GM12878 (cell line): ENCODE measurements around the gene SYT1. TPM values are rescaled to one million over a fixed set of nuclear protein-coding genes. Genes with fewer than 3 reads are reported as not detected.

Experiments
- ATAC-seq: fragments of 200-7000 bp; cut with Tn5 transposase; 3 replicates; pipeline ENCODE4 v1.9.1; 2020; ENCODE audit warnings: mild to moderate bottlenecking, moderate library complexity
- BruUV-seq: library from RNA; stranded (reverse); fragments of 400-500 nt; replicated peaks from 2 replicates; lab custom pipeline; 2021; lab: Mats Ljungman, UMichigan
- CTCF ChIA-PET: fragments of 300-600 bp; sonication (Branson Sonifier 250); formaldehyde crosslinking; extraction: SDS; loops from one replicate; lab custom pipeline; 2021; ENCODE audit warnings: inconsistent platforms; lab: Yijun Ruan, JAX
- POLR2A ChIA-PET: fragments of 350-600 bp; formaldehyde crosslinking; extraction: SDS; loops from one replicate; lab custom pipeline; 2021; ENCODE audit warnings: inconsistent platforms; lab: Charles Lee
- RAD21 ChIA-PET: fragments of 300-600 bp; sonication (Branson Sonifier 250); formaldehyde crosslinking; loops from one replicate; lab custom pipeline; 2023; ENCODE audit warnings: antibody characterized with exemption; ENCODE audit not compliant: unreplicated experiment; lab: Charles Lee
- SMC1A ChIA-PET: fragments of 300-600 bp; sonication (Branson Sonifier 250); formaldehyde crosslinking; loops from one replicate; lab custom pipeline; 2023; ENCODE audit not compliant: unreplicated experiment, uncharacterized antibody; lab: Charles Lee
- DNase-seq: peaks from one replicate; pipeline ENCODE4 v3.0.0-alpha.2; 2011; ENCODE audit warnings: low read depth, low spot score
- FAIRE-seq: peaks from 3 replicates; lab custom pipeline; 2011; peaks lifted over from hg19 to GRCh38; lab: Jason Lieb, UNC
- H2AFZ ChIP-seq: 2 replicates; pipeline ENCODE4 v1.6.0; 2011; ENCODE audit warnings: low read depth, low read length, control low read depth; ENCODE audit not compliant: control insufficient read depth
- H3K27ac ChIP-seq: 2 replicates; pipeline ENCODE4 v1.5.1; 2011; ENCODE audit warnings: control low read depth; ENCODE audit not compliant: control insufficient read depth, insufficient read depth
- H3K27me3 ChIP-seq, 2 experiments: replicated peaks in 1 of 2; 2 replicates each; pipeline versions ENCODE4 v1.6.0 to v1.6.1; 2011; ENCODE audit warnings: low read length in 1 of 2; ENCODE audit not compliant: control insufficient read depth in 2 of 2, insufficient read depth in 2 of 2
- H3K36me3 ChIP-seq, 2 experiments: 2 replicates each; pipeline ENCODE4 v1.5.1; 2011; ENCODE audit warnings: low read length in 1 of 2; ENCODE audit not compliant: control insufficient read depth in 2 of 2, insufficient read depth in 2 of 2
- H3K4me1 ChIP-seq: 2 replicates; pipeline ENCODE4 v1.6.1; 2011; ENCODE audit warnings: mild to moderate bottlenecking, low read length, moderate library complexity, mixed read lengths; ENCODE audit not compliant: control insufficient read depth, insufficient read depth
- H3K4me2 ChIP-seq: 2 replicates; pipeline ENCODE4 v1.6.0; 2011; ENCODE audit warnings: control low read depth; ENCODE audit not compliant: control insufficient read depth, insufficient read depth
- H3K4me3 ChIP-seq: fragments of 200-600 bp; sonication (generic); 2 replicates; pipeline ENCODE4 v1.5.1; 2016
- H3K79me2 ChIP-seq: 2 replicates; pipeline ENCODE4 v1.6.0; 2011; ENCODE audit warnings: low read length; ENCODE audit not compliant: control insufficient read depth, insufficient read depth
- H3K9ac ChIP-seq: 2 replicates; pipeline ENCODE4 v1.8.0; 2011; ENCODE audit warnings: low read length, control low read depth, mixed read lengths; ENCODE audit not compliant: control insufficient read depth, insufficient read depth
- H3K9me3 ChIP-seq: replicated peaks from 3 replicates; pipeline ENCODE4 v1.5.1; 2011; ENCODE audit warnings: mild to moderate bottlenecking, low read length; ENCODE audit not compliant: control insufficient read depth, insufficient read depth
- H4K20me1 ChIP-seq: 2 replicates; pipeline ENCODE4 v1.6.0; 2011; ENCODE audit not compliant: control insufficient read depth, insufficient read depth
- BHLHE40 ChIP-seq, 2 experiments: fragments of 450-650 bp in 1 of 2; IDR thresholded peaks; 2 replicates each; pipeline ENCODE4 v1.6.1; 2011 to 2017; ENCODE audit warnings: low read depth in 2 of 2, borderline replicate concordance in 1 of 2, improper control_type of control experiment in 1 of 2, low read length in 1 of 2, mild to moderate bottlenecking in 1 of 2
- CBX3 ChIP-seq: fragments of 200-600 bp; sonication (generic); IDR thresholded peaks from 2 replicates; pipeline ENCODE4 v1.6.1; 2016; ENCODE audit warnings: low read depth, borderline replicate concordance
- FOS ChIP-seq: IDR thresholded peaks from 3 replicates; pipeline ENCODE4 v1.6.1; 2011; ENCODE audit warnings: borderline replicate concordance; ENCODE audit not compliant: insufficient read length; ENCODE audit errors: extremely low read depth
- GABPA ChIP-seq: IDR thresholded peaks from 2 replicates; pipeline ENCODE4 v1.6.1; 2014; ENCODE audit warnings: antibody characterized with exemption, low read depth, mild to moderate bottlenecking, inconsistent platforms
- HCFC1 ChIP-seq: fragments of 150-350 bp; IDR thresholded peaks from 2 replicates; pipeline ENCODE4 v1.6.1; 2014; ENCODE audit warnings: low read length
- KDM1A ChIP-seq: fragments of 200-600 bp; sonication (generic); IDR thresholded peaks from 2 replicates; pipeline ENCODE4 v1.6.1; 2016; ENCODE audit warnings: borderline replicate concordance
- NBN ChIP-seq: fragments of 450-650 bp; IDR thresholded peaks from 2 replicates; pipeline ENCODE4 v1.6.1; 2016
- NFYA ChIP-seq: IDR thresholded peaks from 2 replicates; pipeline ENCODE4 v1.6.1; 2011; ENCODE audit warnings: low read depth, mild to moderate bottlenecking, low read length, improper control_type of control experiment, borderline replicate concordance
- NR2C2 ChIP-seq: IDR thresholded peaks from 2 replicates; pipeline ENCODE4 v1.6.1; 2011; ENCODE audit warnings: borderline replicate concordance, low read depth; ENCODE audit not compliant: control insufficient read depth, insufficient read length
- SMARCA5 ChIP-seq: fragments of 450-650 bp; IDR thresholded peaks from 2 replicates; pipeline ENCODE4 v1.6.1; 2017; ENCODE audit warnings: mild to moderate bottlenecking
- SMC3 ChIP-seq: IDR thresholded peaks from 2 replicates; pipeline ENCODE4 v1.6.1; 2011; ENCODE audit warnings: low read length, improper control_type of control experiment, borderline replicate concordance
- SREBF1 ChIP-seq: IDR thresholded peaks from 2 replicates; pipeline ENCODE4 v1.6.1; 2012; ENCODE audit warnings: mild to moderate bottlenecking, low read length
- STAT1 ChIP-seq: fragments of 450-650 bp; conservative IDR thresholded peaks from 2 replicates; pipeline ENCODE4 v1.6.1; 2014; ENCODE audit warnings: antibody characterized with exemption, mild to moderate bottlenecking
- TCF7 ChIP-seq: IDR thresholded peaks from 2 replicates; pipeline ENCODE4 v1.6.1; 2014; ENCODE audit warnings: antibody characterized with exemption, borderline replicate concordance
- ZNF207 ChIP-seq: fragments of 450-650 bp; IDR thresholded peaks from 2 replicates; pipeline ENCODE4 v1.6.1; 2014; ENCODE audit warnings: antibody characterized with exemption, mild to moderate bottlenecking, borderline replicate concordance
- WGBS: methylation state at CpG from one replicate; pipeline ENCODE4 v1.1.6; 2016; ENCODE audit warnings: low lambda C conversion rate; ENCODE audit not compliant: insufficient replicate concordance, insufficient coverage; ENCODE audit errors: missing lambda C conversion rate; 5-methylcytosine and 5-hydroxymethylcytosine counted together
- in situ Hi-C: fragments of 300-500 bp; cut with MboI; formaldehyde crosslinking; loops from 9 replicates; pipeline ENCODE4 v1.14.3; 2018; ENCODE audit warnings: mixed read lengths
- intact Hi-C: fragments of 100-400 bp; cut with micrococcal nuclease; formaldehyde crosslinking; loops from one replicate; pipeline ENCODE4 v1.14.2; 2022; ENCODE audit not compliant: unreplicated experiment
- polyA plus RNA-seq, 11 experiments: library from polyadenylated mRNA; depleted of rRNA in 4 of 11; unstranded in 6 of 11; stranded (reverse) in 5 of 11; fragments of >200 nt; fragmentation: Nextera tagmentation in 4 of 11; fragmentation: Illumina TruSeq in 1 of 11; extraction: Ambion mirVana in 4 of 11; extraction: Trizol in 1 of 11; gene quantifications; 1 replicate in 1 of 11; 2 replicates in 10 of 11; pipeline versions ENCODE4 v1.2.1 to v1.2.3, GENCODE V29; 2011 to 2016; ENCODE audit warnings: inconsistent platforms in 2 of 11, missing spikeins in 2 of 11, low read depth in 1 of 11
- total RNA-seq, 4 experiments: library from RNA; depleted of rRNA in 3 of 4; stranded (reverse); fragments of >200 nt in 3 of 4; fragmentation: Illumina TruSeq in 1 of 4; extraction: Trizol in 1 of 4; gene quantifications; 2 replicates each; pipeline versions ENCODE4 v1.2.1 to v1.2.3, GENCODE V29; 2013 to 2021
- TF ChIP-seq, protein P1 (sequence below): fragments of 450-650 bp; IDR thresholded peaks from 2 replicates; pipeline ENCODE4 v1.6.1; 2016; ENCODE audit warnings: mild to moderate bottlenecking
- TF ChIP-seq, protein P2 (sequence below): fragments of 450-650 bp; conservative IDR thresholded peaks from 2 replicates; pipeline ENCODE4 v1.6.1; 2017; ENCODE audit warnings: mild to moderate bottlenecking, moderate library complexity
- TF ChIP-seq, protein P3 (sequence below): fragments of 450-650 bp; IDR thresholded peaks from 2 replicates; pipeline ENCODE4 v1.6.1; 2016; ENCODE audit warnings: mild to moderate bottlenecking

The SYT1 gene
- total and polyA plus RNA-seq, 10 of the 15 experiments (the other 5 are each of a cell fraction or from before 2014, with no cell fraction given) = 0.10 to 0.28 TPM; not detected in 8

DNA sequence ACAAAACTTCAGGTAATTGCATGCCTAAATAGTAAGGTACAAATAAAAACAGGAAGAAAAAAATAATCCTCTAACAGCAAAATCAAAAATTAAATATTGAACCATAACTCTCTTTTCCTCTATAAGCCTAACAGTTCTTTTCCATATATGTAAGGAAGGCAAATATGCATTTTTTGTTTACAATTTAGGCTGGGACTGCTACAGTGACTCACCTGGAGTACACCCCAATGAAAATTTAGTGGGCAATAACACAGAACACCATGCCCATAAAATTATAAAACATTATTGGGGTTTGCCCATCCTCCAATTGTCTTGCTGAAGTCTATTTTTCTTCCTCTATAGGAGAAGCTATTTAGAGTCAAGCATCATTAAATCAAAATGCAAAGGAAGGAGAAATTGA lies 549.2 kb downstream of the SYT1 start (continued):
- TF ChIP-seq SREBF1 (no peak), BHLHE40 (IDR thresholded peaks at IDR 0.05; ENCODE audit: borderline replicate concordance in 1 of 2, low read depth in 2 of 2, low read length in 1 of 2) (no peak), HCFC1 (no peak), TCF7 (no peak), STAT1 (no peak)
- TF ChIP-seq, protein P1, sequence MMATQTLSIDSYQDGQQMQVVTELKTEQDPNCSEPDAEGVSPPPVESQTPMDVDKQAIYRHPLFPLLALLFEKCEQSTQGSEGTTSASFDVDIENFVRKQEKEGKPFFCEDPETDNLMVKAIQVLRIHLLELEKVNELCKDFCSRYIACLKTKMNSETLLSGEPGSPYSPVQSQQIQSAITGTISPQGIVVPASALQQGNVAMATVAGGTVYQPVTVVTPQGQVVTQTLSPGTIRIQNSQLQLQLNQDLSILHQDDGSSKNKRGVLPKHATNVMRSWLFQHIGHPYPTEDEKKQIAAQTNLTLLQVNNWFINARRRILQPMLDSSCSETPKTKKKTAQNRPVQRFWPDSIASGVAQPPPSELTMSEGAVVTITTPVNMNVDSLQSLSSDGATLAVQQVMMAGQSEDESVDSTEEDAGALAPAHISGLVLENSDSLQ = no peak
- TF ChIP-seq, protein P2, sequence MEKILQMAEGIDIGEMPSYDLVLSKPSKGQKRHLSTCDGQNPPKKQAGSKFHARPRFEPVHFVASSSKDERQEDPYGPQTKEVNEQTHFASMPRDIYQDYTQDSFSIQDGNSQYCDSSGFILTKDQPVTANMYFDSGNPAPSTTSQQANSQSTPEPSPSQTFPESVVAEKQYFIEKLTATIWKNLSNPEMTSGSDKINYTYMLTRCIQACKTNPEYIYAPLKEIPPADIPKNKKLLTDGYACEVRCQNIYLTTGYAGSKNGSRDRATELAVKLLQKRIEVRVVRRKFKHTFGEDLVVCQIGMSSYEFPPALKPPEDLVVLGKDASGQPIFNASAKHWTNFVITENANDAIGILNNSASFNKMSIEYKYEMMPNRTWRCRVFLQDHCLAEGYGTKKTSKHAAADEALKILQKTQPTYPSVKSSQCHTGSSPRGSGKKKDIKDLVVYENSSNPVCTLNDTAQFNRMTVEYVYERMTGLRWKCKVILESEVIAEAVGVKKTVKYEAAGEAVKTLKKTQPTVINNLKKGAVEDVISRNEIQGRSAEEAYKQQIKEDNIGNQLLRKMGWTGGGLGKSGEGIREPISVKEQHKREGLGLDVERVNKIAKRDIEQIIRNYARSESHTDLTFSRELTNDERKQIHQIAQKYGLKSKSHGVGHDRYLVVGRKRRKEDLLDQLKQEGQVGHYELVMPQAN = no peak
- TF ChIP-seq, all 136 proteins: peak for 0

DNA sequence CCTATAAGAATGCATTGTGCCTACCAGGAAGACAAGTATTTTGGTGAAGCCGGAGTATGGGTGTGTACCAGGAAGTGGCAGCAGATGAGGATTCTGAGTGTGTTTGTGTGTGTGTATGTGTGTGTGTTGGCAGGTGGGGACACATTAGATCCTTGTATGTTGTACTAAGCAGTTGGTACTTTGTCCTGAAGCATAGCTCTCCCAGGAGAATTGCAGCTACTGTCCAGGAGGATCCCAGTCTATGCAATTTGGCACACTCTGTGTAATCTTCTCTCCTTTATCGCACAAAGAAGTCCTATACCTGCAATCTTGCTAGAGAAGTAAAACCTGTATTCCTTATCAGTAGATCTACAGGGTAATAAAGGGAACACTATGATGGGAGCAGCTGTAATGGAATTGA lies 549.7 kb downstream of the SYT1 start:
- no peaks in the 10 kb centered on the region for H3K79me2 ChIP-seq
- H3K27me3 ChIP-seq = no peaks in the 10 kb centered on the region
- no peaks in the 10 kb centered on the region for H3K9me3 ChIP-seq
- no peak overlapping the region for H2AFZ ChIP-seq
- no peak overlapping the region for H3K4me2 ChIP-seq
- ChIA-PET SMC1A (no interaction called here), POLR2A (no interaction called here), CTCF (no interaction called here), RAD21 (no interaction called here)
- H3K4me1 ChIP-seq = no peaks in the 10 kb centered on the region
- no peak for ATAC-seq
- FAIRE-seq = no peak
- no peak overlapping the region for H3K27ac ChIP-seq
- DNase-seq = no peak
- H3K36me3 ChIP-seq = no peaks in the 10 kb centered on the region
- WGBS = 90% methylated on average over 2 of the region's 2 CpGs
- intact Hi-C loops (no loop called here), in situ Hi-C loops (no loop called here)
- no peak overlapping the region for H3K9ac ChIP-seq
- no peaks in the 10 kb centered on the region for H4K20me1 ChIP-seq
- H3K4me3 ChIP-seq = no peak overlapping the region
- TF ChIP-seq SMARCA5 (no peak), ZNF207 (no peak), GABPA (no peak), NR2C2 (no peak), NBN (no peak), CBX3 (no peak), FOS (no peak), KDM1A (no peak), NFYA (no peak), SMC3 (no peak), SREBF1 (no peak)
- TF ChIP-seq, protein P3, sequence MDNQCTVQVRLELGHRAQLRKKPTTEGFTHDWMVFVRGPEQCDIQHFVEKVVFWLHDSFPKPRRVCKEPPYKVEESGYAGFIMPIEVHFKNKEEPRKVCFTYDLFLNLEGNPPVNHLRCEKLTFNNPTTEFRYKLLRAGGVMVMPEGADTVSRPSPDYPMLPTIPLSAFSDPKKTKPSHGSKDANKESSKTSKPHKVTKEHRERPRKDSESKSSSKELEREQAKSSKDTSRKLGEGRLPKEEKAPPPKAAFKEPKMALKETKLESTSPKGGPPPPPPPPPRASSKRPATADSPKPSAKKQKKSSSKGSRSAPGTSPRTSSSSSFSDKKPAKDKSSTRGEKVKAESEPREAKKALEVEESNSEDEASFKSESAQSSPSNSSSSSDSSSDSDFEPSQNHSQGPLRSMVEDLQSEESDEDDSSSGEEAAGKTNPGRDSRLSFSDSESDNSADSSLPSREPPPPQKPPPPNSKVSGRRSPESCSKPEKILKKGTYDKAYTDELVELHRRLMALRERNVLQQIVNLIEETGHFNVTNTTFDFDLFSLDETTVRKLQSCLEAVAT = no peak
- no TSS peak for BruUV-seq
